ENCODE data around the gene MAPK9.

DNA sequence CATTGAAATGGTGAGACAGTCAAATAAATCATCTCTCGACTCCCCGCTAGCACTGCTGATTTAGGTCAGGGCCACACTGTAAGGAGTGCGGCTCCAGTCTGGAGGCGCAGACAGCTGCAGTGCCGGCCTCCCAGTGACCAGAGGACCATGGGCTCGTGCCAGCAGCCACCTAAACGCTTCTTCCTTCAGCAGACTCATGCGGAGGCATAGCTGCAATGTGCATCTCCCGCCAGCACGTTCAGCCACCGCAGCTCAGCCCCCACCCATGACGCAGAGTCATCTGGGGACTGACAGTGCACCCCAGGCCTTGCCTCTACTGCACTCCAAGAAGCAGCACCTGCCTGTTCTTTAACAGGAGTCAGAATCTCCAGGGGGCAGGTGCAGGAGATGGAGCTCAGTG is 13.6 kb upstream of the MAPK9 start:
- TF ChIP-seq, protein P1, sequence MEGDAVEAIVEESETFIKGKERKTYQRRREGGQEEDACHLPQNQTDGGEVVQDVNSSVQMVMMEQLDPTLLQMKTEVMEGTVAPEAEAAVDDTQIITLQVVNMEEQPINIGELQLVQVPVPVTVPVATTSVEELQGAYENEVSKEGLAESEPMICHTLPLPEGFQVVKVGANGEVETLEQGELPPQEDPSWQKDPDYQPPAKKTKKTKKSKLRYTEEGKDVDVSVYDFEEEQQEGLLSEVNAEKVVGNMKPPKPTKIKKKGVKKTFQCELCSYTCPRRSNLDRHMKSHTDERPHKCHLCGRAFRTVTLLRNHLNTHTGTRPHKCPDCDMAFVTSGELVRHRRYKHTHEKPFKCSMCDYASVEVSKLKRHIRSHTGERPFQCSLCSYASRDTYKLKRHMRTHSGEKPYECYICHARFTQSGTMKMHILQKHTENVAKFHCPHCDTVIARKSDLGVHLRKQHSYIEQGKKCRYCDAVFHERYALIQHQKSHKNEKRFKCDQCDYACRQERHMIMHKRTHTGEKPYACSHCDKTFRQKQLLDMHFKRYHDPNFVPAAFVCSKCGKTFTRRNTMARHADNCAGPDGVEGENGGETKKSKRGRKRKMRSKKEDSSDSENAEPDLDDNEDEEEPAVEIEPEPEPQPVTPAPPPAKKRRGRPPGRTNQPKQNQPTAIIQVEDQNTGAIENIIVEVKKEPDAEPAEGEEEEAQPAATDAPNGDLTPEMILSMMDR (IDR thresholded peaks at IDR 0.05; ENCODE audit: poor library complexity): no peak
- TF ChIP-seq EZH2 (IDR thresholded peaks at IDR 0.05; ENCODE audit: borderline replicate concordance): no peak
- no peak for TF ChIP-seq EZH2phosphoT487 (IDR thresholded peaks at IDR 0.05; ENCODE audit: low read depth, severe bottlenecking, unreplicated experiment)
